Measurements from ENCODE around the gene RALGDS.
"Not testable (repeated sequence)": the region's sequence is repeated elsewhere in the genome, so short reads cannot be mapped to it uniquely, and the experiment has no call there.

GRCh38 chr9:133094351-133094750 lies 26.7 kb downstream of the RALGDS start:
- TF ChIP-seq EZH2 (IDR thresholded peaks at IDR 0.05; ENCODE audit: low read length); CTCF (optimal IDR thresholded peaks at IDR 0.05 in 1 of 3, IDR thresholded peaks at IDR 0.05 in 1 of 3, conservative IDR thresholded peaks at IDR 0.05 in 1 of 3; ENCODE audit: extremely low read depth in 1 of 3, insufficient read depth in 2 of 3, low read length in 3 of 3): not testable (repeated sequence)
